NCI-H1048 (cell line): Measurements from ENCODE around the gene SLC25A21.
"Not testable (repeated sequence)": the region's sequence is repeated elsewhere in the genome, so short reads cannot be mapped to it uniquely, and the experiment has no call there.

ENCODE experiments used
- DNase-seq: peaks from one replicate; lab custom pipeline; 2025; lab: John Stamatoyannopoulos, UW

SLC25A21 gene

GRCh38 chr14:36707570-36707969 is 464.8 kb downstream of the SLC25A21 start:
- DNase-seq, result no peak

GRCh38 chr14:36702474-36702873 is 469.9 kb downstream of the SLC25A21 start:
- no peak for DNase-seq

- DNase-seq, result no peak
These were observed 471.3 kb downstream of the SLC25A21 start for GRCh38 chr14:36701132-36701531.

GRCh38 chr14:36700651-36701050 is 471.8 kb downstream of the SLC25A21 start:
- no peak for DNase-seq

- not testable (repeated sequence) for DNase-seq
These were observed 473.0 kb downstream of the SLC25A21 start for GRCh38 chr14:36699420-36699819.

- no peak for DNase-seq
These were observed 481.9 kb downstream of the SLC25A21 start for GRCh38 chr14:36690311-36691040.

- no peak for DNase-seq
These were observed 487.5 kb downstream of the SLC25A21 start for GRCh38 chr14:36684946-36685345.

- no peak for DNase-seq
These were observed 489.2 kb downstream of the SLC25A21 start for GRCh38 chr14:36683083-36683724.

GRCh38 chr14:36682338-36682737 is 490.1 kb downstream of the SLC25A21 start:
- DNase-seq, result no peak

GRCh38 chr14:36676236-36676635 is 496.2 kb downstream of the SLC25A21 start:
- no peak for DNase-seq

- DNase-seq, result no peak
These were observed 496.8 kb downstream of the SLC25A21 start for GRCh38 chr14:36675581-36675980.

- DNase-seq, result no peak
These were observed 497.7 kb downstream of the SLC25A21 start for GRCh38 chr14:36674659-36675058.

- DNase-seq, result no peak
These were observed 500.3 kb downstream of the SLC25A21 start for GRCh38 chr14:36672095-36672494.

GRCh38 chr14:36671149-36671548 is 501.3 kb downstream of the SLC25A21 start:
- no peak for DNase-seq

GRCh38 chr14:36667679-36668078 is 504.7 kb downstream of the SLC25A21 start:
- DNase-seq, result no peak

GRCh38 chr14:36666416-36667206 is 505.8 kb downstream of the SLC25A21 start:
- no peak for DNase-seq

- no peak for DNase-seq
These were observed 506.5 kb downstream of the SLC25A21 start for GRCh38 chr14:36665887-36666415.

GRCh38 chr14:36664322-36665193 is 507.8 kb downstream of the SLC25A21 start:
- DNase-seq, result no peak

GRCh38 chr14:36663404-36664321 is 508.7 kb downstream of the SLC25A21 start:
- no peak for DNase-seq
